ENCODE measurements around the gene ZNF618.

GRCh38 chr9:114086009-114086408 lies 209.9 kb downstream of the ZNF618 start:
- TF ChIP-seq, protein P1, sequence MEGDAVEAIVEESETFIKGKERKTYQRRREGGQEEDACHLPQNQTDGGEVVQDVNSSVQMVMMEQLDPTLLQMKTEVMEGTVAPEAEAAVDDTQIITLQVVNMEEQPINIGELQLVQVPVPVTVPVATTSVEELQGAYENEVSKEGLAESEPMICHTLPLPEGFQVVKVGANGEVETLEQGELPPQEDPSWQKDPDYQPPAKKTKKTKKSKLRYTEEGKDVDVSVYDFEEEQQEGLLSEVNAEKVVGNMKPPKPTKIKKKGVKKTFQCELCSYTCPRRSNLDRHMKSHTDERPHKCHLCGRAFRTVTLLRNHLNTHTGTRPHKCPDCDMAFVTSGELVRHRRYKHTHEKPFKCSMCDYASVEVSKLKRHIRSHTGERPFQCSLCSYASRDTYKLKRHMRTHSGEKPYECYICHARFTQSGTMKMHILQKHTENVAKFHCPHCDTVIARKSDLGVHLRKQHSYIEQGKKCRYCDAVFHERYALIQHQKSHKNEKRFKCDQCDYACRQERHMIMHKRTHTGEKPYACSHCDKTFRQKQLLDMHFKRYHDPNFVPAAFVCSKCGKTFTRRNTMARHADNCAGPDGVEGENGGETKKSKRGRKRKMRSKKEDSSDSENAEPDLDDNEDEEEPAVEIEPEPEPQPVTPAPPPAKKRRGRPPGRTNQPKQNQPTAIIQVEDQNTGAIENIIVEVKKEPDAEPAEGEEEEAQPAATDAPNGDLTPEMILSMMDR (conservative IDR thresholded peaks at IDR 0.05 in 1 of 2, IDR thresholded peaks at IDR 0.05 in 1 of 2; ENCODE audit: extremely low read depth in 1 of 2, insufficient read depth in 1 of 2, low read depth in 1 of 2, low read length in 2 of 2), result no peak
- no peak for TF ChIP-seq EZH2 (IDR thresholded peaks at IDR 0.05; ENCODE audit: borderline replicate concordance, low read length)

All from mammary epithelial cell (primary cell).